Activated naive CD4-positive, alpha-beta T cell treated with anti-CD3 and anti-CD28 coated beads, Interleukin-2, amount 10 ng/mL, durations not matched to agents 7 days and 5 days (primary cell): Measurements from ENCODE around the gene IL1RAPL2.

ENCODE experiments used
- CTCF ChIA-PET: fragments of 350-600 bp; sonication (Branson Sonifier 250); formaldehyde crosslinking; loops from one replicate; lab custom pipeline; 2021; ENCODE audit warnings: antibody characterized with exemption; lab: Charles Lee
- DNase-seq: peaks from one replicate; pipeline ENCODE4 v3.0.0-alpha.2; 2020
- H3K27ac Mint-ChIP-seq: one replicate; pipeline ENCODE4 v1.8.0; 2021; ENCODE audit warnings: mild to moderate bottlenecking, moderate library complexity, mixed read lengths
- H3K27me3 Mint-ChIP-seq: one replicate; pipeline ENCODE4 v1.8.0; 2021; ENCODE audit warnings: mild to moderate bottlenecking, mixed read lengths
- H3K36me3 Mint-ChIP-seq: one replicate; pipeline ENCODE4 v1.8.0; 2021; ENCODE audit warnings: mixed read lengths
- H3K4me1 Mint-ChIP-seq: one replicate; pipeline ENCODE4 v1.8.0; 2021; ENCODE audit warnings: mixed read lengths
- H3K4me3 Mint-ChIP-seq: one replicate; pipeline ENCODE4 v1.8.0; 2021; ENCODE audit warnings: mild to moderate bottlenecking, moderate library complexity, mixed read lengths
- H3K9me3 Mint-ChIP-seq: one replicate; pipeline ENCODE4 v1.8.0; 2021; ENCODE audit warnings: mixed read lengths

The IL1RAPL2 gene

DNA sequence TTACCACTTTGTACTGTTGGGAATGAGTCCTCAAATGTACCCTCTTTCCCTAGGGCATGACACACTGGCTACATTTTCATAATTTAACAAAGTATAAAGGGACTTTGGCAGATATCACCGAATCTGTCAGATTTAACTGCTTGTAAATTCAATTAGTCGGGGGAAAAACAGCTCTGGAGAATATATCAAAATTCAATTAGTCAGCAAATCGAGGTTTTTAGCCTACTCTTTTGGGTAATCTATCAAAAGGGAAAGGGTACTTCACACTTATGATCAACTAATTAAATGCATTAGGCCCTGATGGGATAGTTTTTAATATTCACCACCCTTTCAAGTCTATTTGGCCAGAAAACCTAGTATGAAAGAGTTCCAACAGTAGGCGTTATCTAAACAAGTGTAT lies 141.0 kb downstream of the IL1RAPL2 start:
- no peaks in the 10 kb centered on the region for H3K27me3 Mint-ChIP-seq
- DNase-seq, result no peak
- no peak overlapping the region for H3K27ac Mint-ChIP-seq
- no peaks in the 10 kb centered on the region for H3K36me3 Mint-ChIP-seq
- no peaks in the 10 kb centered on the region for H3K9me3 Mint-ChIP-seq
- CTCF ChIA-PET, result no interaction called here
- H3K4me3 Mint-ChIP-seq, result no peak overlapping the region
- no peaks in the 10 kb centered on the region for H3K4me1 Mint-ChIP-seq

DNA sequence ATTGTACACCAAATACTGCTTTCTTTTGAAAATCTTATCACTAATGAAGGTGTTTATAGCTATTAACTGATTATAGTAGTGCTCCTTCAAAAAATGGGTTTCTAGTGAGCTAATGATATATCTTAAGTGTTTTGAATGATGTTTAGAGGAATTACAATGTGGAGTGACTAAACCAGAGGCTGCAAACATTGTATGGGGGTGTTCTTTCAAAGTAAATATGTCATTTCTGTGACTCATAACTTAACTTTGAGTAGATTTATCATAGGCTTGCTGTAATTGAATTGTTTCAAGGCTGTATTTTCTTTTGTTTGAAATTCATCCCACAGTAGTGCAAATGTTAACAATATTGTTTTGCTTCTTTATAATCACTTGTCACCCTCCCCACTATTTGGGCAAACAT lies 141.6 kb downstream of the IL1RAPL2 start:
- H3K36me3 Mint-ChIP-seq, result no peaks in the 10 kb centered on the region
- H3K4me1 Mint-ChIP-seq, result no peaks in the 10 kb centered on the region
- H3K4me3 Mint-ChIP-seq, result no peak overlapping the region
- H3K27ac Mint-ChIP-seq, result no peak overlapping the region
- DNase-seq, result no peak
- no peaks in the 10 kb centered on the region for H3K27me3 Mint-ChIP-seq
- CTCF ChIA-PET, result no interaction called here
- no peaks in the 10 kb centered on the region for H3K9me3 Mint-ChIP-seq

DNA sequence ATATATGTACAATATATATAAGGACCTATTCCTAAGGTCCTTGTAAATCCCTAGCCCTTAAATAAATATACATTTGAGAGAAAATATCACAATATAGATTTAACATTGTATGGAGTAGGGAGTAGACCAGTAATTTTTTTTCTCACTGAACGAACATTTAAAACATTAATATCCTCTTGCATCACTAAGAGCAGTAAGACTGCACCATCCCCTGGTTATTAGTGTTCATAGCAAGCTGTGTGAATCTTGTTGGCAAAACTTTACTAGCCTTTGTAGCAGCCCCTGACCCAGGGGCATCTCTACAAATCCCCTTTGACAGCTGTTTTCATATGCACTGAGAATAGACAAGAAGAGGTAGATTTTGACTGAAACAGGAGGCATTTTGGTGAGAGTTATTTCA lies 146.5 kb downstream of the IL1RAPL2 start:
- H3K27me3 Mint-ChIP-seq, result no peaks in the 10 kb centered on the region
- H3K36me3 Mint-ChIP-seq, result no peaks in the 10 kb centered on the region

DNA sequence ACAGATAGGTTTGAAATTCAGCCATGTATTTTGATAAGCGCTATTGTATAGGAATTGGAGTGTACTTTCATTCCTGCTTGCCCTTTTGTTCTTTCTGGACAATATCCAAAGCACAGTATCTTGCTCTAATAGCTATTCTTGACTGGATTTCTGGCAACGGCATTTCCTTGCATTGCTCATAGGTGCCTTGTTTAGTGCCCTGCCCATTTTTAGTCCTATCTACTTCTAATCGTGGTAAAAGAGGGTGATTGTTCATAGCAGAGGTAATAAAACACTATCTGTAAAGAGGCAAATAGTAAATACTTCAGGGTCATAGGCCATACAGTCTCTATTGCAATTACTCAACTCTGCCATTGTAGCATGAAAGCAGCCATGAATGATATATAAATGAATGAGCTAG lies 155.9 kb downstream of the IL1RAPL2 start:
- CTCF ChIA-PET, result no interaction called here
- H3K36me3 Mint-ChIP-seq, result no peaks in the 10 kb centered on the region
- H3K4me3 Mint-ChIP-seq, result no peak overlapping the region
- H3K27me3 Mint-ChIP-seq, result no peaks in the 10 kb centered on the region
- no peaks in the 10 kb centered on the region for H3K4me1 Mint-ChIP-seq
- H3K27ac Mint-ChIP-seq, result no peak overlapping the region
- no peaks in the 10 kb centered on the region for H3K9me3 Mint-ChIP-seq
- no peak for DNase-seq

More for the DNA sequence above, 146.5 kb downstream of the IL1RAPL2 start:
- DNase-seq, result no peak
- Mint-ChIP-seq H3K9me3 (no peaks in the 10 kb centered on the region), H3K4me1 (no peaks in the 10 kb centered on the region), H3K27ac (no peak overlapping the region), H3K4me3 (no peak overlapping the region)
- CTCF ChIA-PET, result no interaction called here

DNA sequence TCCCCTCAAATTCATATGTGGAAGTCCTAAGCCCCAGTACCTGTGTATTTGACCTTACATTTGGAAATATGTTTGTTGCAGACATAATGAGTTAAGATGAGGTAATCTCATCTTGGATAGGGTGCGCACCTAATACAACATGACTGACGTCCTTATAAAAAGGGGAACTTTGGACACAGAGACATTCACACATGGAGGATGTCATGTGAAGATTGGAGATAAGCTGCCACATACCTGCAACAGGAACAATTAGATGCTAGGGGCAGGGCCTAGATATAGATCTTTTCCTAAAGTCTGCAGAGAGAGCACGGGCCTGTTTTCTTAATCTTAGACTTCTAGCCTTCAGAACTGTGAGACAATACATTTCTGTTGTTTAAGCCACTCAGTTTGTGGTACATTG lies 162.5 kb downstream of the IL1RAPL2 start:
- Mint-ChIP-seq H3K9me3 (no peaks in the 10 kb centered on the region), H3K27ac (no peak overlapping the region), H3K4me1 (no peaks in the 10 kb centered on the region), H3K36me3 (no peaks in the 10 kb centered on the region), H3K4me3 (no peak overlapping the region), H3K27me3 (no peaks in the 10 kb centered on the region)
- CTCF ChIA-PET, result no interaction called here
- no peak for DNase-seq

DNA sequence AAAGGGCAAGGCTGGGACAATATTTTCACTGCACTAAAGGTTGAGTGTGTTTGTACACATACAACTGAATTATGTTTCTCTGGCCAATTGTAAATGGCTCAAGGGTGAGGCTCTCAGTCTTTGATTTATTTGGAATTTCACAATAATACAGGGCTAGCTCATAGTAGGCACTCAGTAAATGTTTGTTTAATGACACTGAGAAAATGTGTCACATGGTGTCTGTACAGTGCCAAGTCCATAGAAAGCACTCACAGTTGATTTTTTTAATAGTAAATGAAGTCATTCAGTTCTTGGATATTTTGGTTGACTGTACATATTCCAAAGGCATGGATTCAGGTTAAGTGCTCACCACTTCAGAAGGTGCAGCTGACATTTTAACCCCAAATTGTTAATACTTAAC lies 176.4 kb downstream of the IL1RAPL2 start:
- H3K9me3 Mint-ChIP-seq, result no peaks in the 10 kb centered on the region
- CTCF ChIA-PET, result no interaction called here
- H3K4me3 Mint-ChIP-seq, result no peak overlapping the region
- H3K27ac Mint-ChIP-seq, result no peak overlapping the region
- H3K27me3 Mint-ChIP-seq, result no peaks in the 10 kb centered on the region
- H3K36me3 Mint-ChIP-seq, result no peaks in the 10 kb centered on the region
- H3K4me1 Mint-ChIP-seq, result no peaks in the 10 kb centered on the region
- DNase-seq, result no peak

DNA sequence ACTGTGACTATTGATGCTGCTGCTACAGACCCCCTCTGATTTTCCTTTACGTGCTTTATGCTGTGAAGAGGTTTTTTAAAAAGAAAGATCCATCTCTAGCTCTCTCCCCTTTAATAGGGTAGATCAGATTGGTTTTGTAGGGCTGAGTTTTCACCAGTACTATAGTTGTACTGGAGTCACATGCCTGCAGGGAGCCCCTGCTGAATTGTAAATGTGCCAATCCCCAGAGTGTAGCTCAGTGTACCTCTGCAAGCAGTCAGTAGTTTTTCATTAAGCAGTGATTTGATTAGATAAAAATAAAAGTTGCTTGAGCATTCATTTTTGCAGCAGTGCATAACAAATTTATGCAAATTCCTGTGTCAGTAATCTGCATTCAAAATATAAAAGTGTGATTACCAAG lies 179.2 kb downstream of the IL1RAPL2 start:
- Mint-ChIP-seq H3K27ac (no peak overlapping the region), H3K36me3 (no peaks in the 10 kb centered on the region), H3K9me3 (no peaks in the 10 kb centered on the region), H3K27me3 (no peaks in the 10 kb centered on the region), H3K4me1 (no peaks in the 10 kb centered on the region), H3K4me3 (no peak overlapping the region)
- no peak for DNase-seq
- CTCF ChIA-PET, result no interaction called here

DNA sequence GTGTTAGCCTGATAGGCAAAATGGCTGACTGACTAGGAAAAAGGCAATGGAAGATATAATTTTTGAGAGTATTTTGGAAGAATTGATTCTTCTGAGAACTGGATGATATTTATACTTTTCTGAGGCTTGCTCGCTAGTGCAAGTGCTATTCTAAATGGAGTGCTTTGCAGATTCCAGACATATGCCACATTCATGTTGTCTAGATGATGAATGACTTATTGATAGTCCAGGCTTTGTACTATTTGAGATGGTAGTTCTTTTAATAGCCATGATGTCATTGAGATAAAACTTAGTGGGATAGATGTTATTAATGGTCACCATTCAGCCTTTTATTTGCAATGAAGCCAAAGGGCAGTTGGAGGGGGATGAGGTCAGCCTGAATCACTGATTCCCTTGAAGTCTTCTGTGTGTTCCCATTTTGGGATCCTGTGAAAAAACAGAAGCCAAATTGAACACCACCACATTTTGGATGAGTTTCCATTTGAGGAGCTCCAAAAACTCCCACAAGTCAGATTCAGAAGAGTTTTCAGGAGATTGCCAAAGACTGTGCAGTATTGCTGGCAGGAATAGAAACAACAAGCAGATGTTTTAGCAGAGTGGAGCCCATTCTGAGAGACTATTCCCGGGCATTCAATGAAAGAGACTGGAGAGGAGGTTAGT lies 184.1 kb downstream of the IL1RAPL2 start:
- no peaks in the 10 kb centered on the region for H3K36me3 Mint-ChIP-seq
- no peaks in the 10 kb centered on the region for H3K27me3 Mint-ChIP-seq
- no peak overlapping the region for H3K27ac Mint-ChIP-seq
- CTCF ChIA-PET, result no interaction called here
- no peaks in the 10 kb centered on the region for H3K9me3 Mint-ChIP-seq
- no peak for DNase-seq
- H3K4me1 Mint-ChIP-seq, result no peaks in the 10 kb centered on the region
- no peak overlapping the region for H3K4me3 Mint-ChIP-seq

DNA sequence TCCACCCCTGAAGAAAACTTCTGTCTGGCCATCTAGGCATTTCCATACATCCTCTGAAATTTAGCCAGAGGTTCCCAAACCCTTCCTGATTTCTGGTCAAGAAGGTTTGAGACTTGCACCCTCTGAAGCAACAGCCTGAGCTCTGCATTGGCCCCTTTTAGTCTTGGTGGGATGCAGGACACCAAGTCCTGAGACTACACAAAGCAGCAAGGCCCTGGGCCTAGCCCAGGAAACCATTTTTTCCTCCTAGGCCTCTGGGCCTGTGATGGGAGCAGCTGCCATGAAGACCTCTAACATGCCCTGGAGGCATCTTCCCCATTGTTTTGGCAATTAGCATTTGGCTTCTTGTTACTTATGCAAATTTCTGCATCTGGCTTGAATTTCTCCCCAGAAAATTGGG lies 196.6 kb downstream of the IL1RAPL2 start:
- no peaks in the 10 kb centered on the region for H3K27me3 Mint-ChIP-seq
- H3K4me1 Mint-ChIP-seq, result no peaks in the 10 kb centered on the region
- H3K9me3 Mint-ChIP-seq, result peaks cover 11% of the 10 kb centered on the region
- H3K4me3 Mint-ChIP-seq, result no peak overlapping the region
- no peak overlapping the region for H3K27ac Mint-ChIP-seq
- CTCF ChIA-PET, result no interaction called here
- no peak for DNase-seq
- H3K36me3 Mint-ChIP-seq, result no peaks in the 10 kb centered on the region

DNA sequence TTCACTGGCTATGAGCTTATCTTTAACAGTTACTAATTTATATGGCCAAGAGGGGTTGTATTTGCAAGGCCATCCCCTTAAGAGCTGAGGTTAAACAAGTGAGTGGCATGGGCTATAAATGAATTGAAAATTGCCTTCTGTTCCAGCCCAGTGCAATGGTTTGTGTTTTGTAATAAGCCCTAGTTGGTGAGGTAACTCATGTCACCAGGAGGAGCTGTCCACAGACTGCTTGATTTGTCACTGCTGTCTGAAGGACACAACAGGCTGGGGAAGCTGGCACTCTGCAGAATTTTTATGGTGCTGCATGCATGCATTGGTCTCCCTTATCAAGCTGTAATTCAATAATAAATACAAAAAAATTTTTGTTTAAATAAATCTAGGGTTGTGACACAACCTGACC lies 223.8 kb downstream of the IL1RAPL2 start:
- Mint-ChIP-seq H3K9me3 (no peaks in the 10 kb centered on the region), H3K4me1 (no peaks in the 10 kb centered on the region), H3K27ac (no peak overlapping the region), H3K4me3 (no peak overlapping the region), H3K27me3 (no peaks in the 10 kb centered on the region), H3K36me3 (no peaks in the 10 kb centered on the region)
- CTCF ChIA-PET, result no interaction called here
- DNase-seq, result no peak

DNA sequence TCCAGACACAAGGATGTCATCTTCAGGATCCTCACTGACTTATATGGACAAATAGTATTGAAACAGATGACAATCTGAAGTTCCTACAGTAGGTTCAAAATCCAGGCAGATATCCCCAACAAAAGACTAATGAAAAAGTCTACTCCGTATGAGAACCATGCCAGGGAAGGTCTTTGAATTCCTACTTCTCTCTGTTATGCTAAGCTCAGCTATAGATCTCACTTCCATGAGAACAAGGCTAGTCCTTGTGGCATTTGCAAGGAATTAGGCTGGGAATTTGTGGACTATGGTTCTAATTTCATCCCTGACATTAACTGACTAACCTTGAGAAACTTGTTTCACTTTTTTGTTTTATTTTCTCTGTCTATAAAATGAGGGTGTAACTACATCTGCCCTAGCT lies 229.8 kb downstream of the IL1RAPL2 start:
- no peak for DNase-seq
- Mint-ChIP-seq H3K4me1 (no peaks in the 10 kb centered on the region), H3K27ac (no peak overlapping the region), H3K27me3 (no peaks in the 10 kb centered on the region), H3K4me3 (no peak overlapping the region), H3K9me3 (no peaks in the 10 kb centered on the region), H3K36me3 (no peaks in the 10 kb centered on the region)
- CTCF ChIA-PET, result no interaction called here

DNA sequence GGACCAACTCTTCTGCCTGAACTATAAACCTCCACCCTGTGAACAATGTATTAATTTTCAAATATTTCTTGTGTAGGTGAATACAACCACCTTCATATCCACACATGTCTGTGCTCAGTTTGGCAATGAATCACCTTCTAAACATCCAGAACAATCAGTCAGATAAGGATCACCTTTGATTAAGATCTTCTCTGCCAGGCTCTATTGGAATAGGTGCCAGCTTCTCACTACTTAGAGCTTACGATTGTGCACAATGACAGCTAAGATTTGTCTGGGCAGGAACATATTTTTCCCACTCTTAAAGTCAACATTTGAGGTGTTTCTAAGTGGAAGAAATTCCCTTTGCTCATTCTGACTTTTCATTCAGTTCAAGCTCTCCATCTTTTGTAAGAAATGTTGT lies 237.2 kb downstream of the IL1RAPL2 start:
- H3K9me3 Mint-ChIP-seq, result no peaks in the 10 kb centered on the region
- H3K4me1 Mint-ChIP-seq, result no peaks in the 10 kb centered on the region
- no peak overlapping the region for H3K4me3 Mint-ChIP-seq
- DNase-seq, result no peak
- no peak overlapping the region for H3K27ac Mint-ChIP-seq
- no peaks in the 10 kb centered on the region for H3K27me3 Mint-ChIP-seq
- CTCF ChIA-PET, result no interaction called here
- H3K36me3 Mint-ChIP-seq, result no peaks in the 10 kb centered on the region

DNA sequence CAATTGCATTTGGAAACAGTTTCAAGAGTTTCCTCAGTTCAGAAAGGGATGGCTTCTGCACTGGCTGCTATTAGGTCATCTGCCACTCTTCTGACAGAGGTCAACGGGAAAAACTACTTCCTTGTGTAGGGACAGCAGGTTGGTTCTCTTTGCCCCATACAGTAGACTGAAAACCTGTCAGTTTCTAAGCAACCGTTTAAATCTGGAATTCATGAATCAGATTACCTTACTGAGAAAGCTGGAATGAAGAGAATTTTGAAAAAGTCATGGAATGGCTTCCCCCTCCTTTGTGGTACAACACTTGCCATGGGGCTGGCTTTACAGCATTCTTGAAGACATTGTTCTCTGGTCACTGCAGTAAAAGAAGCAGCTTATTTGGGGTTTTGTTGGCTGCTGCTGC lies 240.3 kb downstream of the IL1RAPL2 start:
- Mint-ChIP-seq H3K9me3 (no peaks in the 10 kb centered on the region), H3K27me3 (no peaks in the 10 kb centered on the region), H3K27ac (no peak overlapping the region), H3K4me3 (no peak overlapping the region), H3K36me3 (no peaks in the 10 kb centered on the region), H3K4me1 (no peaks in the 10 kb centered on the region)
- CTCF ChIA-PET, result no interaction called here
- no peak for DNase-seq

DNA sequence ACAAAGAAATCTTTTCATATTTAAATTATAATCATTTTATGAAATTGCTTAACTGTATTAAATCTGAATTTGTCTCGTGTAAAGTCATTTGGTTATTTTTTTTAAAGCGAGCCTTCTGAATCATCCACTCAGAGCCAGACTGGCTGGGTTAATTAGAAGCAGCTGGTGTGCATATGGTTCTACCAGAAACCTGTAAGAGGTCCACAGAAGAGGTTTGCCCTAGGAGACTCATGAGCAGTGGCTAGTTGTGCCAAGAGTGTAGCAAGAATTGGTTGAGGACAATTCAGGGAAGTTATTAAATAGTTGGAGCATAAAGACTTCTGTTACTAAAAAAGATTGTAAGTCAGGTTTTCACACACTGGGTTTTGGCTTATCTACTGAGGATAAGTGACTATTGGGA lies 267.4 kb downstream of the IL1RAPL2 start:
- CTCF ChIA-PET, result no interaction called here
- Mint-ChIP-seq H3K9me3 (no peaks in the 10 kb centered on the region), H3K27me3 (no peaks in the 10 kb centered on the region), H3K4me1 (no peaks in the 10 kb centered on the region), H3K27ac (no peak overlapping the region), H3K36me3 (no peaks in the 10 kb centered on the region), H3K4me3 (no peak overlapping the region)
- DNase-seq, result no peak

DNA sequence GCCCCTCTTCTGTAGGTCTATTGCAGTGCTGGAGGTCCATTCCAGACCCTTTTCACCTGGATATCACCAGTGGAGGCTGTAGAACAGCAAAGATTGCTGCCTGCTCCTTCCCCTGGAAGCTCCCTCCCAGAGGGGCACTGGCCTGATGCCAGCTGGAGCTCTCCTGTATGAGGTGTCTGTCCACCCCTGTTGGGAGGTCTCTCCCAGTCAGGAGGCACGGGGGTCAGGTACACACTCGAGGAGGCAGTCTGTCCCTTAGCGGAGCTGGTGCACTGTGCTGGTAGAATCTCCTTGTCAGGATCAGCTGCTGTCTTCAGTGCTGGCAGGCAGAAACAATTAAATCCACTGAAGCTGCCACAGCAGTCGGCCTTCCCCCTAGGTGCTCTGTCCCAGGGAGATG lies 276.6 kb downstream of the IL1RAPL2 start:
- Mint-ChIP-seq H3K4me3 (no peak overlapping the region), H3K9me3 (no peaks in the 10 kb centered on the region), H3K4me1 (no peaks in the 10 kb centered on the region), H3K36me3 (no peaks in the 10 kb centered on the region), H3K27me3 (no peaks in the 10 kb centered on the region), H3K27ac (no peak overlapping the region)
- CTCF ChIA-PET, result no interaction called here
- no peak for DNase-seq

DNA sequence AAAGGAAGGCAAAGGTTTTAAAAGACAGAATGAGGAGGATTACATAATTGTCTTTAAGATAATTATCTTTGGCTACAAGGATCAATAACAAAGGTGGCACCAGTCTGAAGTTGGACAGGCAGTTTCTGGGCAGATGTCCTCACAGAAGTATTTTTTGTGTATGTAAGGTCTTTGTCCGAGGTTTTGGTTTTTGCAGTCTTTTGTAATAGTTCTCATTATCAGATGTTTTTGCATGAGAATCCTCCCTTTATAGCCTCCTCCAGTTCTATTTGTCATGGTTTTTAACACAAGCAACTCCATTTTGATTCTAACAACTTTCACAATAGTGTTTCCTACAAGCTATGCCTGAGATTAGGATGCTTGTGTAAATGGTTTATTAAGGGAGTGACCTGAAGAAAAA lies 286.2 kb downstream of the IL1RAPL2 start:
- CTCF ChIA-PET, result no interaction called here
- DNase-seq, result no peak
- Mint-ChIP-seq H3K27ac (no peak overlapping the region), H3K9me3 (no peaks in the 10 kb centered on the region), H3K4me1 (no peaks in the 10 kb centered on the region), H3K27me3 (no peaks in the 10 kb centered on the region), H3K36me3 (no peaks in the 10 kb centered on the region), H3K4me3 (no peak overlapping the region)
